ENCODE data around the gene HTR3A.
"Not testable (repeated sequence)": the region's sequence is repeated elsewhere in the genome, so short reads cannot be mapped to it uniquely, and the experiment has no call there.

Gene HTR3A
- total RNA-seq = 0 to 0.13 reads per million in 2 donors

- DNase-seq = no peak
Measured at GRCh38 chr11:113974741-113975470, at the start of gene HTR3A. Gene HTR3A, plus strand, starts transcription at chr11:113975108. Its CDS starts 218 bp downstream, at chr11:113975326.

DNA sequence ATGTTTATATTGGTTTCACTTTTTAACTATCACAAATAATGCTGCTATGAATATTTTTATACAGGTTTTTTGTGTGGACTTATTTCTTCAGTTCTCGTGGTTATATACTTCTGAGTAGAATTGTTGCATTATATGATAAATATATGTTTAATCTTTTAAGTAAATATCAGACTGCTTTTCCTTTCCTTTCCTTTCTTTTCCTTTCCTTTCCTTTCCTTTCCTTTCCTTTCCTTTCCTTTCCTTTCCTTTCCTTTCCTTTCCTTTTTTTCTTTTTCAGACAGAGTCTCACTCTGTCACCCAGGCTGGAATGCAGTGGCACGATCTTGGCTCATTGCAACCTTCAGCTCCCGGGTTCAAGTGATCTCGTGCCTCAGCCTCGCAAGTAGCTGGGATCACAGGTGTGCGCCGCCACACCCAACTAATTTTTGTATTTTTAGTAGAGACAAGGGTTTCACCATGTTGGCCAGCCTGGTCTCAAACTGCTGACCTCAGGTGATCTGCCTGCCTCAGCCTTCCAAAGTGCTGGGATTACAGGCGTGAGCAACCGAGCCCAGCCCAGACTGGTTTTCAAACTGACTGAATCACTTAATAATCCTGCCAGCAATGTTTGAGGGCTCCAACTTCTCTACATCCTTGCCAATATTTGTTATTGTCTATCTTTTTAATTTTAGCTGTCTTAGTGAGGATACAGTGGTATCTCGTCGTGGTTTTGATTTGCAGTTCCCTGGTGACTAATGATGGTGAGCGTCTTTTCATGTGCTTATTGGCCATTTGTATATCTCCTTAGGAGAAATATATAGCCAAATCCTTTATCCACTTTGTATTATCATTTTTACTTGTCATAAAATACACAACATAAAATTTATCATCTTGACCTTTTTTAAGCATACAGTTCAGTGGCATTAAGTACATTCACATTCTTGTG, 48.4 kb upstream of the HTR3A start:
- no peak for DNase-seq

DNA sequence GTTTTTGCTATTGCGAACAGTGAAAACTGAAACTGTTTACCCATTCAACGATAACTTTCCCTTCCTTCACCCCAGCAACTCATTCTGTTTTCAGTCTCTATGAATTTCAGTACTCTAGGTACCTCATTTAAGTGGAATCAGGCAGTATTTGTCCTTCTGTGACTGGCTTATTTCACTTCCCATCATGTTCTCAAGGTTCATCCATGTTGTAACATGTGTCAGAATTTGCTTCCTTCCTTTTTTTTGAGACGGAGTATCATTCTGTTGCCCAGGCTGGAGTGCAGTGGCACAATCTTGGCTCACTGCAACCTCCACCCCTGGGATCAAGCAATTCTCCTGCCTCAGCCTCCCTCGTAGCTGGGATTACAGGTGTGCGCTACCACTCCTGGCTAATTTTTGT, 46.6 kb upstream of the HTR3A start:
- DNase-seq = no peak

DNA sequence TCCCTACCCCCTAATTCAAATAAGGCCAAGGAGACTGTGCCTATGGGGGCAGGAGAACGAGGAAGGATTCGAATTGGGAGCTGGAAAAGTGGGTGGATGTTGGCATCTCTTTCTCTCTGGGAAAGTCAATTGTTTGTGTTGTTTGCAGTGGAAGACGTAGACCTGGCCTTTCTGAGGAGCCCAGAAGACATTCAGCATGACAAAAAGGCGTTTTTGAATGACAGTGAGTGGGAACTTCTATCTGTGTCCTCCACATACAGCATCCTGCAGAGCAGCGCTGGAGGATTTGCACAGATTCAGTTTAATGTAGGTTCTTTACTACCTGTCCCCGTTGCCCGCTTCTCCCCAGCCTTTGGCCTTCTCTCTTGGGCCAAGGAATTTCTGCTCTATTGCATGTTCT, 42.1 kb upstream of the HTR3A start:
- DNase-seq = no peak

GRCh38 chr11:113934193-113934592, 40.7 kb upstream of the HTR3A start:
- not testable (repeated sequence) for DNase-seq

GRCh38 chr11:113934761-113935160, 40.1 kb upstream of the HTR3A start:
- DNase-seq = peak in 1 of 5 experiments; percentile 34

DNA sequence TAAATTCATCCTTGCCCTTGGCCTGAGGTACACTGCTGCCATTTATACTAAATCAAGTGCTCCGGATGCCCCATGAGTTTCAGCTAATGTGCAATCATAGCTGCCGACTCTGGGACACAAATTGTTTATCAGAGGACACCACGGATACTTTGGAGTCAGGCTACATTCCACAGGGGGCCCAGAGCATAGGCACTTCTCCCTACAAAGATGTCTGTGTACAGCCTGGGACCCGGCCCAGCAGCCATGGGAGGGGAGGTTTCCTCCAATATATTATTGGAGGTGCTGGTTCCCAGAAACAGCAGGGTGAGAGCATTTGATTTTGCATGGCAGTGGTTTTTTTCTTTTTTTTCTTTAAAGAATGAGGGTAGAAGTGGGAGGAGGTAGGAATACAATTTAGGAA, 39.0 kb upstream of the HTR3A start:
- DNase-seq = no peak

- DNase-seq = no peak
Measured at GRCh38 chr11:113937918-113938317, 37.0 kb upstream of the HTR3A start.

DNA sequence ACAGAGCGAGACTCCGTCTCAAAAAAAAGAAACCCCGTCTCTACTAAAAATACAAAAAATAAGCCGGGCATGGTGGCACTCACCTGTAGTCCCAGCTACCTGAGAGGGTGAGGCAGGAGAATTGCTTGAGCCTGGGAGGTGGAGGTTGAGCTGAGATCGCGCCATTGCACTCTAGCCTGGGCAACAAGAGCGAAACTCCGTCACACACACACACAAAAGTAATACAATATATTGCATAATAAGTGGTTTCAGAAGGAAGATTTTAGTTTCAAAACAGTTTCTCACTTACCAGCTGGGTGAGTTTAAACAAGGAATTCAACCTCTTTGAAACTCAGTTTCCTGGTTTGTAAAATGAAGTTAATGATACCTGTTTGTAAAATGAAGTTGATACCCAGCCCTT, 32.7 kb upstream of the HTR3A start:
- DNase-seq = no peak

GRCh38 chr11:113946162-113946561, 28.7 kb upstream of the HTR3A start:
- DNase-seq = not testable (repeated sequence)

GRCh38 chr11:113947994-113948393, 26.9 kb upstream of the HTR3A start:
- DNase-seq = no peak

GRCh38 chr11:113949891-113950290, 25.0 kb upstream of the HTR3A start:
- no peak for DNase-seq

DNA sequence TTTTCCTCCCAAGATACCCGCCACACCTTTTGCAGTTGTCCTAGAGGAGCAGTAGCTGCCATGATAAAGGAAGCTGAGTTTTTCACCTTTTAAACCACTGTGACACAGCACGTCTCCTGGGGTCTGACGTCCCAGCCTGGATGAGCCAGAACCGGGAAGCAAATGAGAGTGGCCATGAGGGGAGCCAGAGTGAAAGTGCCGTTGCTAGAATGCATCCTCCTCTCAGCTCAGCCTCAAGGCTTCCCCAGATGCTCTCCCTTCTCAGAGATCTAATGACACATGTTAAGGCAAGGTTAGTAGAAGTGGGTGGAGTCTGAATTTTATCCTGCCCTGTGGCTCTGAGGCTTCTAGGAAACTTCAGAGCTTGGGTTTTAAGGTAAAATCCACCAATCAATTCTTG, 23.4 kb upstream of the HTR3A start:
- no peak for DNase-seq

DNA sequence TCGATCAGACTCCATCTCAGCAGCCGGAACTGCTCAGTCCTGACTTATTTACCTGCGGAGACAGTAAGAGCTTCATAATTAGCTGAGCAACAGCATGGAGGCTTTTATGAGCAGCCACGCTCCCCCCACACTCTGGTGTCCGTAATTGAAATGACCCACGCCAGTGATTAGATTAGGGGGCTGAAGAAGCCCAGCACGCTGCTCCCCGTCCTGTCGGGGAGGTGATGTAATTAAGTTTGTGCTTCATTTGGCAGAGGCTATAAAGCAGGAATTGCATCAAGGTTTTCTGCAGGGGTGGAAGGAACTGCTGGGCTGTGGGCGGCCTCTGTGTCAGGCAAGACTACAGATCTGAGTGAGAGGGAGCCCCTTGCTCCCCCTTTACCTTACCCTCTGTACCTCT, 22.8 kb upstream of the HTR3A start:
- DNase-seq = no peak

DNA sequence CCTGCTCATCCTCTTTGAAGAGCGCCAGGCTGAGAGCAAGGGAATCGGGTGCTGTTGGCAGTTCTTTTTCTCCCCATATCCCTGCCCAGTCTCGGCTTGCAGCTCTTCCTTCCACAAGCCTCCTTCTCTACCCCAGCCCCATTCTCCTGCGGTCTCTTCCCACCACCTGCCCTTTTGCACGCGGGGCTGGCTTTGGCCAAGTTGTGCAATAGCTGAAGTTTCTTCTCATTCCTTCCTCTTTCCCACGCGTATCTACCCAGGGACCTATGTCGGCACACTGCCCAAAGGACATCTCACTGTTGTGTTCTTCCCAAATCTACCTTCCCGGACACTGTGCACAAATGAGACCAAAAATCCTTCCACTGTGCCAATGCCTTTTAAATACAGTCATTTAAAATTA, 22.3 kb upstream of the HTR3A start:
- no peak for DNase-seq

DNA sequence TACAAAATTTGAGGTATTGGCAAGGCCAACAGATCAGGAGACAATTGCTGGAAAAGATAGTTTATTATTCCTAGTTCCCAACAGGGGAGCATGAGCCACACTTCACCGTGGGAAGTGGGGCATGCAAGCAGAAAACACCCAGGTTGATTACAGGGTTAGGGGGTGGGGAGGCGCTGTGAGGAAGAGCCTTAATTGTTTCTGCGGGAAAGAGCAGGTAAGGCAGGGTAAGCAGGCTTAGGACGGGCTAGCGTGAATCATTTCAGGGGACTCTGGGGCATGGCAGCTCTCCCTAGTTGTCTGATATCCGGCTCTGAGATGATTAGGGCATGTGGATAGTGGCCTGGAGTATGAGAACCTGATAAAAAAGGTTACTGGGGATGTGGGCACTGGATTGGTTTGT, 20.7 kb upstream of the HTR3A start:
- no peak for DNase-seq

- DNase-seq = no peak
Measured at GRCh38 chr11:113956986-113957385, 17.9 kb upstream of the HTR3A start.

DNA sequence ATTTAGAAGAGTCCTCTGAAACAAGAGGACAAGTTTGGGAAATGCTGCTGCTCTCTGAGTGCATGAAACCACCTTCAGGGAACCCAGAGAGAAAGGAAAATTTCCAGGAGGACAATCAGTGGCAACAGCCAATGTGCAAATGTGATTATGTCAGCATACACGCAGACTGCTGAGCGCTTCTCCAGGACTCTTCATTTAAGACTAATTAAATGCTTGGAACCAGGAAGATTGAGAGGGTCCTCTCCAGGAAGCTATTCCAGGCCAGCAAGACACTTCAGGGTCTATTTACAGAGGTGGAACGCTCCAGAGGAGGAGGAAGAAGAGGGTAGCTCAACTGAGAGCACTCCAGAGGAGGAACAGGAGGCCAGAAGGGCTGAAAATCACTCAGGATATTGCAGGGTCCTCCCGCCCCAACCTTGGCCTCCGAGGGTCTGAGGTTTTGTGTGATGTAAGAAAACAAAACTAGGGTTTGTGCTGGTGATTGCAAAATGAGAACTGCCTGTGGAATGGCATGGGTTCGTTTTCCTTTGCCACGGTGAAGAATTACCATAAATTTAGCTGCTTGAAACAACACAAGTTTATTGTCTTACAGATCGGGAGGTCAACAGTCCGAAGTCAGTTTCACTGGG, 14.1 kb upstream of the HTR3A start:
- no peak for DNase-seq

DNA sequence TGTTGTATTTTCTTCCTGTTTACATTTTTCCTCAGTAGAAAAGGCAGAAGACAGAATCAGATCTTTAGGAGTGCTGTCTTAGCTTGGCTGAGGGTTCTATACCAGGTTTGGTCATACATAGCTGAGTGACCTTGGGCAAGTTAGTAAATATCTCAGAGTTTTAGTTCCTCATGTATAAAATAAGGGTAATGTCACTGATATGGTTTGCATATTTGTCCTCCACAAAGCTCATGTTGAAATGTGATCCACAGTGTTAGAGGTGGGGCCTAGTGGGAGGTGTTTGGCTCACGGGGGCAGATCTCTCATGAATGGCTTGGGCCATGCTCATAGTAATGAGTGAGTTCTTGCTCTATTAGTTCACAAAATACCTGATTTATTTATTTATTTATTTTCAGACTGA, 7.5 kb upstream of the HTR3A start:
- no peak for DNase-seq

GRCh38 chr11:113971506-113972195, 3.3 kb upstream of the HTR3A start:
- no peak for DNase-seq

DNA sequence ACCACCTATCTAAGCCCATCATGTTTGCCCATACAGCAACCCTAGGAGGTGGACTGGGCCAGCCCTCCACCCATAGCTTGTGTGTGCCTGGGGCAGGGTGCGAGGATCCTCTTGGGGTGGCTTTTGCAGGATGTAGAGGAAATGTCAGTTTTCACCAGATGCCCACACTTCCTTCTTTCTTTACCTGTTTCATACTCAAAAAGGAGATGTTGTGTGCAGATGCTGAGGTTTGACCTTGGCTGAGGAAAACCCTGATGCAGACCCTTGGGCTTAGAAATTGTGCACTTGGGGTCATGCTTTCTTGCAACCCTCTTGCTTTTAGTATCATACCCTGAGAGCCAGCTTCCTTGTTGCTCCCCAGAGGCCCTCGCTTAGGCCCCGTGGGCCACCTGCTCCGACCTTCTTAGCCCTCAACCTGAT, 2.2 kb downstream of the HTR3A start:
- no peak for DNase-seq

GRCh38 chr11:113977701-113978100, 2.8 kb downstream of the HTR3A start:
- no peak for DNase-seq

DNA sequence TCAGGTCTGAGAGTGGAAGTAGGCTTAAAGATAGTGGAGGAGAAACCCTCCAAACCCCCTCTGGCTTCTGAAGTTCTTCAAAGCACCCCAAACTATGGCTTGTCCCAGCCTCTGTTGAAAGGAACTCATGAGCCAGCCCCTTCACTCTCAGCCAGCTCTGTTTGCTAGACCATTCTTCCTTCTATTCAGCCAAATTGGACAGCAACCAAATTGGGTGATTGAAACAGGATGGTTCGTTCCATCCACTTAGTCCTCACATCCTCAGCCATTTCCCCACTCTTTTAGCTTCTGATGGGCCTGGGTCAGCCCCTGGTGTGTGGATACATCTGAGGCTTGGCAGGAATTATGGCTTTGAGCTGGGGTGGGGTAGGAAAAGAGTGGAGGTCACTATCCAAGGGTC, 4.5 kb downstream of the HTR3A start:
- no peak for DNase-seq
